SK-N-SH treated with all-trans-retinoic acid at 6 μM for 48 hours (cell line): ENCODE results near the gene CAMSAP2.

Experiments used
- ATAC-seq: fragments of 200-7000 bp; cut with Tn5 transposase; 3 replicates; pipeline ENCODE4 v1.9.1; 2020; ENCODE audit warnings: mild to moderate bottlenecking, moderate library complexity
- ARNTL ChIP-seq: fragments of 450-650 bp; formaldehyde crosslinking; IDR thresholded peaks from 2 replicates; pipeline ENCODE4 v1.5.0; 2020; ENCODE audit warnings: low read depth, mild to moderate bottlenecking, moderate library complexity, borderline replicate concordance
- BACH2 ChIP-seq: fragments of 250-450 bp; sonication (Bioruptor Pico); IDR thresholded peaks from 2 replicates; pipeline ENCODE4 v1.9.0; 2021; ENCODE audit warnings: mild to moderate bottlenecking, borderline replicate concordance
- CREB5 ChIP-seq: fragments of 250-450 bp; sonication (Bioruptor Pico); IDR thresholded peaks from 2 replicates; pipeline ENCODE4 v1.5.1; 2020; ENCODE audit warnings: low read depth, mild to moderate bottlenecking, moderate library complexity
- CSDC2 ChIP-seq: fragments of 250-450 bp; sonication (Bioruptor Pico); IDR thresholded peaks from 2 replicates; pipeline ENCODE4 v1.5.0; 2020; ENCODE audit warnings: mild to moderate bottlenecking, moderate library complexity
- ESRRG ChIP-seq: fragments of 250-450 bp; sonication (Bioruptor Pico); IDR thresholded peaks from 2 replicates; pipeline ENCODE4 v1.6.1; 2021; ENCODE audit warnings: mild to moderate bottlenecking
- GLIS3 ChIP-seq: fragments of 250-450 bp; sonication (Bioruptor Pico); IDR thresholded peaks from 2 replicates; pipeline ENCODE4 v1.5.0; 2020; ENCODE audit warnings: mild to moderate bottlenecking, moderate library complexity
- ISL1 ChIP-seq: fragments of 250-450 bp; sonication (Bioruptor Pico); IDR thresholded peaks from 2 replicates; pipeline ENCODE4 v2.1.2; 2022; ENCODE audit warnings: mild to moderate bottlenecking, moderate library complexity
- OSR1 ChIP-seq: fragments of 250-450 bp; sonication (Bioruptor Pico); IDR thresholded peaks from 2 replicates; pipeline ENCODE4 v1.8.0; 2022; ENCODE audit warnings: moderate library complexity, mild to moderate bottlenecking, inconsistent platforms
- PATZ1 ChIP-seq: fragments of 250-450 bp; sonication (Bioruptor Pico); IDR thresholded peaks from 2 replicates; pipeline ENCODE4 v1.8.0; 2020; ENCODE audit warnings: mild to moderate bottlenecking, moderate library complexity, borderline replicate concordance
- POU6F1 ChIP-seq: fragments of 250-450 bp; sonication (Bioruptor Pico); IDR thresholded peaks from 2 replicates; pipeline ENCODE4 v1.8.0; 2021; ENCODE audit warnings: low read depth, mild to moderate bottlenecking, moderate library complexity, borderline replicate concordance
- PPARA ChIP-seq: fragments of 250-450 bp; sonication (Bioruptor Pico); IDR thresholded peaks from 2 replicates; pipeline ENCODE4 v1.5.0; 2020; ENCODE audit warnings: mild to moderate bottlenecking, borderline replicate concordance
- RARB ChIP-seq: fragments of 250-450 bp; sonication (Bioruptor Pico); IDR thresholded peaks from 2 replicates; pipeline ENCODE4 v1.8.0; 2021; ENCODE audit warnings: mild to moderate bottlenecking, moderate library complexity
- SNAI2 ChIP-seq: fragments of 250-450 bp; sonication (Bioruptor Pico); IDR thresholded peaks from 2 replicates; pipeline ENCODE4 v1.5.0; 2020; ENCODE audit warnings: mild to moderate bottlenecking, moderate library complexity
- TCF4 ChIP-seq: fragments of 250-450 bp; sonication (Bioruptor Pico); IDR thresholded peaks from 2 replicates; pipeline ENCODE4 v1.8.0; 2021; ENCODE audit warnings: mild to moderate bottlenecking, moderate library complexity, borderline replicate concordance
- TOX ChIP-seq: fragments of 250-450 bp; sonication (Bioruptor Pico); IDR thresholded peaks from 2 replicates; pipeline ENCODE4 v1.8.0; 2021; ENCODE audit warnings: mild to moderate bottlenecking, moderate library complexity, borderline replicate concordance
- ZFP3 ChIP-seq: fragments of 250-450 bp; sonication (Bioruptor Pico); IDR thresholded peaks from 2 replicates; pipeline ENCODE4 v1.5.0; 2020; ENCODE audit warnings: mild to moderate bottlenecking, moderate library complexity
- ZFP30 ChIP-seq: fragments of 450-650 bp; formaldehyde crosslinking; IDR thresholded peaks from 2 replicates; pipeline ENCODE4 v1.5.0; 2022; ENCODE audit warnings: mild to moderate bottlenecking, moderate library complexity
- ZNF565 ChIP-seq: fragments of 450-650 bp; formaldehyde crosslinking; conservative IDR thresholded peaks from 2 replicates; pipeline ENCODE4 v1.5.0; 2020; ENCODE audit warnings: low read depth, mild to moderate bottlenecking, moderate library complexity
- ZNF70 ChIP-seq: fragments of 450-650 bp; formaldehyde crosslinking; IDR thresholded peaks from 2 replicates; pipeline ENCODE4 v1.5.0; 2020; ENCODE audit warnings: mild to moderate bottlenecking, moderate library complexity
- ZNF8 ChIP-seq: fragments of 450-650 bp; formaldehyde crosslinking; IDR thresholded peaks from 2 replicates; pipeline ENCODE4 v1.5.0; 2020; ENCODE audit warnings: mild to moderate bottlenecking, moderate library complexity
- TF ChIP-seq, protein P1 (sequence below): fragments of 250-450 bp; sonication (Bioruptor Pico); IDR thresholded peaks from 2 replicates; pipeline ENCODE4 v1.5.1; 2021; ENCODE audit warnings: mild to moderate bottlenecking, moderate library complexity
- TF ChIP-seq, protein P2 (sequence below): fragments of 250-450 bp; sonication (Bioruptor Pico); IDR thresholded peaks from 2 replicates; pipeline ENCODE4 v1.5.0; 2020; ENCODE audit warnings: mild to moderate bottlenecking, moderate library complexity

CAMSAP2 gene

GRCh38 chr1:200831091-200831490 is 92.4 kb downstream of the CAMSAP2 start:
- ATAC-seq: no peak
- TF ChIP-seq TCF4 (CRISPR knock-in tag) (no peak), TOX (CRISPR knock-in tag) (no peak), OSR1 (CRISPR knock-in tag) (no peak), ARNTL (CRISPR knock-in tag) (no peak), RARB (CRISPR knock-in tag) (no peak), PPARA (no peak), CREB5 (CRISPR knock-in tag) (no peak), ESRRG (CRISPR knock-in tag) (no peak), CSDC2 (no peak), ZNF8 (CRISPR knock-in tag) (no peak), ZFP3 (CRISPR knock-in tag) (no peak), ZFP30 (CRISPR knock-in tag) (no peak), ZNF565 (CRISPR knock-in tag) (no peak), GLIS3 (CRISPR knock-in tag) (no peak)
- TF ChIP-seq, protein P1, sequence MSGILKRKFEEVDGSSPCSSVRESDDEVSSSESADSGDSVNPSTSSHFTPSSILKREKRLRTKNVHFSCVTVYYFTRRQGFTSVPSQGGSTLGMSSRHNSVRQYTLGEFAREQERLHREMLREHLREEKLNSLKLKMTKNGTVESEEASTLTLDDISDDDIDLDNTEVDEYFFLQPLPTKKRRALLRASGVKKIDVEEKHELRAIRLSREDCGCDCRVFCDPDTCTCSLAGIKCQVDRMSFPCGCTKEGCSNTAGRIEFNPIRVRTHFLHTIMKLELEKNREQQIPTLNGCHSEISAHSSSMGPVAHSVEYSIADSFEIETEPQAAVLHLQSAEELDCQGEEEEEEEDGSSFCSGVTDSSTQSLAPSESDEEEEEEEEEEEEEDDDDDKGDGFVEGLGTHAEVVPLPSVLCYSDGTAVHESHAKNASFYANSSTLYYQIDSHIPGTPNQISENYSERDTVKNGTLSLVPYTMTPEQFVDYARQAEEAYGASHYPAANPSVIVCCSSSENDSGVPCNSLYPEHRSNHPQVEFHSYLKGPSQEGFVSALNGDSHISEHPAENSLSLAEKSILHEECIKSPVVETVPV (CRISPR knock-in tag): no peak

GRCh38 chr1:200834383-200834782 is 95.7 kb downstream of the CAMSAP2 start:
- ATAC-seq: no peak
- TF ChIP-seq CSDC2: no peak
- TF ChIP-seq ZFP3 (CRISPR knock-in tag): no peak
- no peak for TF ChIP-seq ISL1 (CRISPR knock-in tag)
- TF ChIP-seq, protein P1 (CRISPR knock-in tag): no peak
- no peak for TF ChIP-seq POU6F1 (CRISPR knock-in tag)
- TF ChIP-seq ZNF565 (CRISPR knock-in tag): no peak
- TF ChIP-seq ARNTL (CRISPR knock-in tag): no peak
- TF ChIP-seq, protein P2, sequence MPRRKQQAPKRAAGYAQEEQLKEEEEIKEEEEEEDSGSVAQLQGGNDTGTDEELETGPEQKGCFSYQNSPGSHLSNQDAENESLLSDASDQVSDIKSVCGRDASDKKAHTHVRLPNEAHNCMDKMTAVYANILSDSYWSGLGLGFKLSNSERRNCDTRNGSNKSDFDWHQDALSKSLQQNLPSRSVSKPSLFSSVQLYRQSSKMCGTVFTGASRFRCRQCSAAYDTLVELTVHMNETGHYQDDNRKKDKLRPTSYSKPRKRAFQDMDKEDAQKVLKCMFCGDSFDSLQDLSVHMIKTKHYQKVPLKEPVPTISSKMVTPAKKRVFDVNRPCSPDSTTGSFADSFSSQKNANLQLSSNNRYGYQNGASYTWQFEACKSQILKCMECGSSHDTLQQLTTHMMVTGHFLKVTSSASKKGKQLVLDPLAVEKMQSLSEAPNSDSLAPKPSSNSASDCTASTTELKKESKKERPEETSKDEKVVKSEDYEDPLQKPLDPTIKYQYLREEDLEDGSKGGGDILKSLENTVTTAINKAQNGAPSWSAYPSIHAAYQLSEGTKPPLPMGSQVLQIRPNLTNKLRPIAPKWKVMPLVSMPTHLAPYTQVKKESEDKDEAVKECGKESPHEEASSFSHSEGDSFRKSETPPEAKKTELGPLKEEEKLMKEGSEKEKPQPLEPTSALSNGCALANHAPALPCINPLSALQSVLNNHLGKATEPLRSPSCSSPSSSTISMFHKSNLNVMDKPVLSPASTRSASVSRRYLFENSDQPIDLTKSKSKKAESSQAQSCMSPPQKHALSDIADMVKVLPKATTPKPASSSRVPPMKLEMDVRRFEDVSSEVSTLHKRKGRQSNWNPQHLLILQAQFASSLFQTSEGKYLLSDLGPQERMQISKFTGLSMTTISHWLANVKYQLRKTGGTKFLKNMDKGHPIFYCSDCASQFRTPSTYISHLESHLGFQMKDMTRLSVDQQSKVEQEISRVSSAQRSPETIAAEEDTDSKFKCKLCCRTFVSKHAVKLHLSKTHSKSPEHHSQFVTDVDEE (CRISPR knock-in tag): no peak
- TF ChIP-seq ZFP30 (CRISPR knock-in tag): no peak
- TF ChIP-seq TCF4 (CRISPR knock-in tag): no peak
- no peak for TF ChIP-seq BACH2 (CRISPR knock-in tag)
- TF ChIP-seq RARB (CRISPR knock-in tag): no peak
- TF ChIP-seq PATZ1 (CRISPR knock-in tag): no peak
- TF ChIP-seq TOX (CRISPR knock-in tag): no peak
- TF ChIP-seq ESRRG (CRISPR knock-in tag): no peak
- no peak for TF ChIP-seq ZNF70 (CRISPR knock-in tag)
- TF ChIP-seq SNAI2: no peak
- TF ChIP-seq CREB5 (CRISPR knock-in tag): no peak
